Activated B cell treated with CpG ODN at 0.5 μM for 24 hours (primary cell): ENCODE measurements around the gene NID1. TPM values are rescaled to one million over a fixed set of nuclear protein-coding genes. Genes with fewer than 3 reads are reported as not detected.

Experiments
- ATAC-seq: fragments of 200-7000 bp; cut with Tn5 transposase; one replicate; pipeline ENCODE4 v1.10.0; 2021; ENCODE audit warnings: low read depth, mild to moderate bottlenecking, moderate library complexity
- CTCF ChIA-PET: fragments of 350-600 bp; sonication (Branson Sonifier 250); formaldehyde crosslinking; loops from one replicate; lab custom pipeline; 2021; ENCODE audit warnings: antibody characterized with exemption; lab: Charles Lee
- POLR2A ChIA-PET: fragments of 350-600 bp; sonication (Branson Sonifier 250); formaldehyde crosslinking; loops from one replicate; lab custom pipeline; 2021; ENCODE audit warnings: antibody characterized with exemption; lab: Charles Lee
- DNase-seq: peaks from one replicate; pipeline ENCODE4 v3.0.0; 2022
- H3K27ac Mint-ChIP-seq: one replicate; pipeline ENCODE4 v1.8.0; 2020; ENCODE audit warnings: mixed read lengths
- H3K27me3 Mint-ChIP-seq: one replicate; pipeline ENCODE4 v1.8.0; 2021; ENCODE audit warnings: mixed read lengths
- H3K36me3 Mint-ChIP-seq: one replicate; pipeline ENCODE4 v1.8.0; 2021; ENCODE audit warnings: low read depth, mixed read lengths
- H3K4me1 Mint-ChIP-seq: one replicate; pipeline ENCODE4 v1.8.0; 2021; ENCODE audit warnings: mixed read lengths
- H3K4me3 Mint-ChIP-seq: one replicate; pipeline ENCODE4 v1.8.0; 2020; ENCODE audit warnings: mild to moderate bottlenecking, mixed read lengths
- H3K9me3 Mint-ChIP-seq: one replicate; pipeline ENCODE4 v1.8.0; 2020; ENCODE audit warnings: mixed read lengths
- CTCF ChIP-seq: fragments of 200-600 bp; IDR thresholded peaks from one replicate; pipeline ENCODE4 v1.8.0; 2022; ENCODE audit warnings: antibody characterized with exemption, mild to moderate bottlenecking
- intact Hi-C: fragments of 100-400 bp; cut with micrococcal nuclease; formaldehyde crosslinking; loops from one replicate; pipeline ENCODE4 v1.15.1; 2024
- total RNA-seq: library from RNA; stranded (reverse); gene quantifications from 2 replicates; pipeline ENCODE4 v1.2.3, GENCODE V29; 2022

Gene NID1
- total RNA-seq, 1 donor from 2014 or later = 0.04 TPM

DNA sequence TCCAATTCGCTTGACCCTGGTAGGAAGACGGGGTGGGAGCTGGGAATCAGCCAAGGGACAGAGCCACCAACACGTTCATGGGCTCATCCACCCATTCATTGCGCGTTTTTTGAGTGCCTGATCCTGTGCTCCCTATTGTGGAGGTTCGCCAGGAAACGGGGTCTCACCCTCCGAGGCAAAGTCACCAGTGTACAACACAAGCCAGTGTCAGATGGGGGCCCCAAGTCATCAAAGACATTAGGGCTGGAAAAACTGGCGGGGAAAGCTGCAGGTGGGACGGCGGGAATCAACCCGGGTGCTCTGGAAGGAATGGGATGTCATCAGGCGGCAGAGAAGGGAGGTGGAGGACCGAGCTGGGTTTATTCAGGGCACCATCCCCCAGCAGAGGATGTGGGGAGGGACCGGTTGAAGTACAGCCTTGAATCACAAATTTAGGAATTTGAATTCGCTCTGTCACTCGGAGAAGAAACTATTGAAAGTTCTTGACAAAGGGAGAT lies 667 bp upstream of the NID1 start:
- Mint-ChIP-seq H3K27me3 (peaks cover 26% of the 10 kb centered on the region), H3K27ac (no peak overlapping the region), H3K4me3 (peak overlapping the region; percentile 48), H3K9me3 (peaks cover 6% of the 10 kb centered on the region), H3K4me1 (peaks cover 33% of the 10 kb centered on the region), H3K36me3 (no peaks in the 10 kb centered on the region)
- no peak for TF ChIP-seq CTCF
- intact Hi-C loops = loop anchor here (1.0 to 10.0 kb wide), 8 partner anchors 67 to 1693 kb away; partner anchors contain the start of genes COA6, GNG4, GPR137B and LYST
- ATAC-seq (no peak), DNase-seq (no peak)
- ChIA-PET CTCF (no interaction called here), POLR2A (interaction anchor here (1.2 to 1.8 kb wide), 3 partner anchors 91 to 216 kb away, joined by 4 to 6 read pairs (median 5); partner anchors contain the start of gene ERO1B)

DNA sequence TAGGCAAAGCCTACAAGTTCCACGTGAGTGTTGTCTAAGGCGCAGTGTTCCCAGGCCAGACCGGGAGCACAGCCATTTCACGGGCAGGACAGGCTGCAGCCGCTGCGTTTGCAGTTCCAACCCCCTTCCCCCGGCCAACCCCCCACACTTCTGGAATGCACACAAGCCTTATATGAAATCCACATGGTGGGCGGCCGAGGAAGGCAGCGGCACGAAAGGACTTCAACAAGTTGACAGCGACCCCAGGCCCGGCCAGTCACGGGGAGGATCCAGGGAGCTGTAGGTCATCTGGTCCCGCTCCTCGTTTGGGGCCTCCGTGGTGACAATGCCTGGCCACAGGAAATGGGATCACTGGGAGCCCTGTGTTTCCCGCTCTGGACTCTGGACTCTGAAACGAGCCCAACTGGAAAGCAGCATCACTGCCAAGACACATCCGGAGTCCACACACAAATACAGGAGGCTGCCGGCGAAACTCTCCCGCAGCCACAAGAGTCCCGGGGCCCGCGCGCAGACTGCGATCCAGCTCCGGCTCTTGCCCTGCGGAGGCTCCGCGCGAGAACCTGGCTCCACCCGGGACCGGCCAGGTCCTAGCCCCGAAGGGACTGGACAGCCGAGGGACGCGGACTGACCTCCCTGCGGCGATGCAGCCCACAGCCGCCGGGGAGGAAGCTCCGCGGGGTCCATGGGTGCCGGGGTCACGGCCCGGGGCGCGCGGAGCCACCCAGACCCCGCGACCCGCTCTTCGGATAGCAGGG lies 794 bp downstream of the NID1 start:
- Mint-ChIP-seq H3K9me3 (no peaks in the 10 kb centered on the region), H3K27ac (no peak overlapping the region), H3K36me3 (no peaks in the 10 kb centered on the region), H3K4me1 (peaks cover 33% of the 10 kb centered on the region), H3K27me3 (peaks cover 29% of the 10 kb centered on the region), H3K4me3 (peak overlapping the region; percentile 60)
- ATAC-seq (no peak), DNase-seq (peak; percentile 25)
- ChIA-PET POLR2A (no interaction called here), CTCF (no interaction called here)
- no peak for TF ChIP-seq CTCF
- intact Hi-C loops = loop anchor here (10.0 kb wide), 1 partner anchor 419 kb away; the partner anchor contains the start of gene GNG4

- no peak for ATAC-seq
- peaks cover 29% of the 10 kb centered on the region for H3K27me3 Mint-ChIP-seq
Measured at GRCh38 chr1:236063551-236063918, 1.4 kb downstream of the NID1 start.

GRCh38 chr1:236060286-236060685 lies 4.6 kb downstream of the NID1 start:
- ATAC-seq (no peak), DNase-seq (no peak)
- Mint-ChIP-seq H3K4me3 (no peak overlapping the region), H3K27me3 (peaks cover 24% of the 10 kb centered on the region), H3K4me1 (peaks cover 14% of the 10 kb centered on the region), H3K9me3 (no peaks in the 10 kb centered on the region), H3K36me3 (no peaks in the 10 kb centered on the region), H3K27ac (no peak overlapping the region)
- ChIA-PET POLR2A (no interaction called here), CTCF (no interaction called here)
- no peak for TF ChIP-seq CTCF
- intact Hi-C loops = loop anchor here (10.0 kb wide), 1 partner anchor 415 kb away; the partner anchor contains the start of gene GNG4

More at GRCh38 chr1:236063551-236063918, 1.4 kb downstream of the NID1 start:
- ChIA-PET POLR2A (no interaction called here), CTCF (no interaction called here)
- no peaks in the 10 kb centered on the region for H3K9me3 Mint-ChIP-seq
- intact Hi-C loops = loop anchor here (10.0 kb wide), 1 partner anchor 419 kb away; the partner anchor contains the start of gene GNG4
- H3K27ac Mint-ChIP-seq = no peak overlapping the region
- H3K4me1 Mint-ChIP-seq = peaks cover 35% of the 10 kb centered on the region
- peak overlapping the region; percentile 60 for H3K4me3 Mint-ChIP-seq
- no peak for DNase-seq
- H3K36me3 Mint-ChIP-seq = no peaks in the 10 kb centered on the region
- no peak for TF ChIP-seq CTCF

DNA sequence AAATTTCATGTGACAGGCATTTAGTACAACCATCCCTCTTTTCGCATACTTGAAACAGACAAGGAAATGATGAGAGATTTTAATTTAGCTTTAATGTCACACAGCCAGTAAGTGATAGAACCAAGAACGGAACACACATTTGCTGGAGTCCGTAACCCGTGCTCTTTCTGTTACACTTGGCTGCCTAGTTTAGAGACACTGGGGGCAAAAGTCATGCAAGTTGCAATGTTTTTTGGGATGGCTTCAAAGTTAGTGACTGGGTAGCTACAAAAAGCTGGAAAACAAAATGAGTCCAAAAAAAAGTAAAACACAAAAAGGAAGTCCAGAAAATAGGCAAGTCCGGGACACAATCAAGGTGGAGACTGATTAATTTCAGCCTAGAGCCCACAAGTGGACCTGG lies 5.9 kb downstream of the NID1 start:
- intact Hi-C loops = no loop called here
- Mint-ChIP-seq H3K36me3 (no peaks in the 10 kb centered on the region), H3K4me1 (peaks cover 11% of the 10 kb centered on the region), H3K27me3 (peaks cover 24% of the 10 kb centered on the region), H3K27ac (no peak overlapping the region), H3K4me3 (no peak overlapping the region), H3K9me3 (no peaks in the 10 kb centered on the region)
- DNase-seq = no peak
- ChIA-PET CTCF (no interaction called here), POLR2A (interaction anchor here (0.6 kb wide), 1 partner anchor 113 kb away, joined by 4 read pairs; no protein-coding TSS in a partner anchor)
- no peak for TF ChIP-seq CTCF
- ATAC-seq = no peak
